Activated naive CD4-positive, alpha-beta T cell treated with Interleukin-2 at 50 U/mL for 16 hours (primary cell): ENCODE data around the gene DDX41.

Source experiments
- DNase-seq: peaks from one replicate; pipeline ENCODE4 v3.0.0-alpha.2; 2020

The DDX41 gene

GRCh38 chr5:177467436-177467835, 49.3 kb downstream of the DDX41 start:
- DNase-seq, result no peak

- DNase-seq, result no peak
These were observed 49.9 kb downstream of the DDX41 start for GRCh38 chr5:177466861-177467260.

GRCh38 chr5:177465044-177465443, 51.7 kb downstream of the DDX41 start:
- no peak for DNase-seq

- DNase-seq, result no peak
These were observed 54.6 kb downstream of the DDX41 start for GRCh38 chr5:177462021-177462670.
